ENCODE data around the gene SLC38A3.

GRCh38 chr3:50161320-50161719 is 43.8 kb upstream of the SLC38A3 start:
- TF ChIP-seq CTCF (IDR thresholded peaks at IDR 0.05) (no peak), ZFX (IDR thresholded peaks at IDR 0.05; ENCODE audit: borderline replicate concordance) (no peak)
